BLaER1 (cell line): ENCODE data around the gene ITIH3.

Experiments used
- H3K27ac ChIP-seq: shearing (Covaris generic); formaldehyde crosslinking; 2 replicates; pipeline ENCODE4 v1.8.1; 2022
- H3K27me3 ChIP-seq: shearing (Covaris generic); formaldehyde crosslinking; 2 replicates; pipeline ENCODE4 v1.8.1; 2022
- H3K36me3 ChIP-seq: shearing (Covaris generic); formaldehyde crosslinking; 2 replicates; pipeline ENCODE4 v1.8.1; 2022
- H3K4me1 ChIP-seq: shearing (Covaris generic); formaldehyde crosslinking; 2 replicates; pipeline ENCODE4 v1.8.1; 2022
- H3K4me2 ChIP-seq: shearing (Covaris generic); formaldehyde crosslinking; 2 replicates; pipeline ENCODE4 v1.8.1; 2022
- H3K4me3 ChIP-seq: shearing (Covaris generic); formaldehyde crosslinking; 2 replicates; pipeline ENCODE4 v1.8.1; 2022
- H3K9ac ChIP-seq: shearing (Covaris generic); formaldehyde crosslinking; 2 replicates; pipeline ENCODE4 v1.8.1; 2022
- H3K9me3 ChIP-seq: shearing (Covaris generic); formaldehyde crosslinking; 2 replicates; pipeline ENCODE4 v1.8.1; 2022
- H4K20me1 ChIP-seq: shearing (Covaris generic); formaldehyde crosslinking; 2 replicates; pipeline ENCODE4 v1.8.1; 2022
- Cebpa-rat ChIP-seq: shearing (Covaris generic); IDR thresholded peaks from 2 replicates; pipeline ENCODE4 v1.8.1; 2022

ITIH3 gene

DNA sequence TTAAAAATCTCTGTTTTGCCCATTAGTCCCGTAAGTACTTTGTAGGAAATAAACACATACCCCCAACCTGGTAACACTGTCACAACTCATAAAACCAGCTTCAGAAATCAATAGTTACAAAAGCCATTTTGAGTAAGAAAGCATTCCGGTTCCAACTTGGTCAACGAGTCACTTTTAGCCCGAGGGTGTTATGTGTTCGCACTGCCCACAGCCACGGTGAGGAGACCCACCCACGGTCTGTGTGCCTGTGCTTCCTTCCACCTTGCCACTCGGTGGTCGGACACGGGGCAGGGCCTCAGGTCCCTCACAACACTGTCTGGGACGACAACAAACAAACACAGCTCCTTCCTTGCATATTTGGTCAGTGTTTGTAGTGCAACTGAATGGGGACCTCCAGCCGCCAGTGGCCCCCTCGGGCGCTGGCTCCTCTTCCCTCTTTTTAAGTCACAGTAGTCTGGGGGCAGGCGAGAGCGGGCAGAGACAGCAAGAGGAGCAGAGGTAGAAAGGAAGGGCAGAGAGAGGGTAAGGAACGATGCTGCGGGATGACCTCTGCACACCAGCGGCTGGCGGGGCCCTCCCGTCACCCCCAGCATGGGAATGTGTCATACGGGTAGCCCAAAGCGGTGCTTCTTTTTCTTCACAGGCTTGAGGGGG is 45.4 kb downstream of the ITIH3 start:
- Histone ChIP-seq H3K27me3 (no peaks in the 10 kb centered on the region), H3K36me3 (peaks cover 30% of the 10 kb centered on the region; the same call in 1 of the 2 replicates), H3K9ac (no peak overlapping the region), H3K4me1 (peaks cover 99% of the 10 kb centered on the region), H3K4me3 (no peak overlapping the region), H3K4me2 (peak overlapping the region; percentile 94), H3K27ac (no peak overlapping the region), H4K20me1 (no peaks in the 10 kb centered on the region), H3K9me3 (no peaks in the 10 kb centered on the region)
- TF ChIP-seq Cebpa-rat: no peak

DNA sequence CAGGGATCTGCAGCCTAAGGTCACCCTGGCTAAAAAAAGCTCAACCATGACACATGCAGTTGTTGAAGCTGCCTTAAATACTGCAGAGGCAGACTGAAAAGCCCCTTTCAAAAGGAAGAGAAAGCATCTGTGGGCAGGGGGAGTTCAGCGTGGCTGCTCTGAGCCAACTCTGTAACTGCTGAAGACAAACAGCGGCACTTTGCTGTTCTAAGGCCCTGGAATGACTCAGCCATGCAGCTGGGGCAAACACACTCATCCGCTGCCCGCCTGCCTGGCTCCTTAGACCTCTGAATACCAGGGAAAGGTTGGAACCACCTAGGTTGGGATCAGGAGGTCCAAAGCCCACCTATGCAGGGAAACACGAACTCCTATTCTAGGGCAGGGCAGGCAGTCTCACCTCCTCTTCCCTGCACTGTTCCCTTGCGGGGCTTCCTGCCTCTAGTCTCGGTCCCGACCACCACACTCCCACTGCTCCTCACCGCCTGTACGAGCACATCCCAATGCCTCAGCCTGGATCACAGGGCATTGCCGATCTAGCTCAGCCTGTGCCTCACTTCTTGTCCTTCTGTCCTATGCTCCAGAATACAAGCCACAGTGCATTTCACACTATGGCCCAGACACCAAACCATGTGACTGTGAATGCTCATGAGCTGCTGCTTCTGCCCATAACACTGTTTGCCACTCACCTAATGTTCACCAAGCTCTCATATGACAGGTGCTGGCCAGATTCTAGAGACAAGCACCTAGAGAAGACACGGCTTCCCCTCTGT is 46.8 kb downstream of the ITIH3 start:
- no peak for TF ChIP-seq Cebpa-rat
- peaks cover 99% of the 10 kb centered on the region for H3K4me1 ChIP-seq
- peak overlapping the region; percentile 69 for H3K27ac ChIP-seq
- H3K9ac ChIP-seq: peak overlapping the region; percentile 17; the same call in 1 of the 2 replicates
- no peak overlapping the region for H3K4me3 ChIP-seq
- no peaks in the 10 kb centered on the region for H3K27me3 ChIP-seq
- H4K20me1 ChIP-seq: no peaks in the 10 kb centered on the region
- no peaks in the 10 kb centered on the region for H3K9me3 ChIP-seq
- H3K4me2 ChIP-seq: peak overlapping the region; percentile 94
- peaks cover 18% of the 10 kb centered on the region; the same call in 1 of the 2 replicates for H3K36me3 ChIP-seq

DNA sequence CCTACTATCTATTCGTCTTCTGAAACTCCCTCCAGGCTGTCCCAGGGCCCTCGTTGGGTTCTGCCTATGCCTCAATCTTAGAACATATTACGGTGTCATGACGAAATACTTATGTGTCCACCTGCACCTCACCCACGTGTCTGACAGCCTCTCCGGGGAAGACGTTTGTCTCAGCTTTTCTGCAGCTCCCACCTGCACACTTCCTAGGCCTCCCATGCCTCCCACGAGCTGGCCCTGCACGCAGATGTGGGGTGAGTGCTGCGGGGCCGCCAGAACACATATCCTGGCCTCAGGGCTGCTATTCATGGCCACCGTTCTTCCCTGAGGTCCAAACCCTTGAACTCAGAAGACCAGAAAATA is 47.4 kb downstream of the ITIH3 start:
- Histone ChIP-seq H3K4me1 (peaks cover 99% of the 10 kb centered on the region), H3K36me3 (peaks cover 17% of the 10 kb centered on the region; the same call in 1 of the 2 replicates), H3K9me3 (no peaks in the 10 kb centered on the region), H3K27me3 (no peaks in the 10 kb centered on the region), H3K27ac (peak overlapping the region; percentile 69), H4K20me1 (no peaks in the 10 kb centered on the region), H3K9ac (no peak overlapping the region), H3K4me3 (no peak overlapping the region), H3K4me2 (peak overlapping the region; percentile 94)
- no peak for TF ChIP-seq Cebpa-rat

DNA sequence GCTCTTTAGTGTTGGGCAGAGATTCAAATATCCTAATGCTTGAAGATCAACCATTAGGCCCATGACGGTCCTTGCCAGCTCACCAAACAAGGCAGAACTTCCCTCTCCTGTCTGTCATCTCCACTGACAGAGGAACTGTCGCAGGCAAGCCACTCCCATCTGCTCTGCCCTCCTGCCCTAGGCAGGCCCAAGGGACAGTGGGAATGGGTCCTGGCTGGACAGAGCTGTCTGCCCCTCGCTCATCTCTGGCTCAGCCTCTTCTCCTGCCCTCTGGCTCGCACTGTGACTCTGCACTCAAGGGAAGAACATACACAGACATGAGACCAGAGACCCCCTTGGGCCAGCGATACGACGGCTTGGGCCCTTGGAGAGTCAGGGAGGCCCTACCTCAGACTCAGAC is 47.8 kb downstream of the ITIH3 start:
- no peak for TF ChIP-seq Cebpa-rat
- Histone ChIP-seq H3K27me3 (no peaks in the 10 kb centered on the region), H4K20me1 (no peaks in the 10 kb centered on the region), H3K4me2 (peak overlapping the region; percentile 94), H3K9ac (no peak overlapping the region), H3K4me3 (no peak overlapping the region), H3K36me3 (peaks cover 17% of the 10 kb centered on the region; the same call in 1 of the 2 replicates), H3K4me1 (peaks cover 99% of the 10 kb centered on the region), H3K27ac (peak overlapping the region; percentile 69), H3K9me3 (no peaks in the 10 kb centered on the region)

DNA sequence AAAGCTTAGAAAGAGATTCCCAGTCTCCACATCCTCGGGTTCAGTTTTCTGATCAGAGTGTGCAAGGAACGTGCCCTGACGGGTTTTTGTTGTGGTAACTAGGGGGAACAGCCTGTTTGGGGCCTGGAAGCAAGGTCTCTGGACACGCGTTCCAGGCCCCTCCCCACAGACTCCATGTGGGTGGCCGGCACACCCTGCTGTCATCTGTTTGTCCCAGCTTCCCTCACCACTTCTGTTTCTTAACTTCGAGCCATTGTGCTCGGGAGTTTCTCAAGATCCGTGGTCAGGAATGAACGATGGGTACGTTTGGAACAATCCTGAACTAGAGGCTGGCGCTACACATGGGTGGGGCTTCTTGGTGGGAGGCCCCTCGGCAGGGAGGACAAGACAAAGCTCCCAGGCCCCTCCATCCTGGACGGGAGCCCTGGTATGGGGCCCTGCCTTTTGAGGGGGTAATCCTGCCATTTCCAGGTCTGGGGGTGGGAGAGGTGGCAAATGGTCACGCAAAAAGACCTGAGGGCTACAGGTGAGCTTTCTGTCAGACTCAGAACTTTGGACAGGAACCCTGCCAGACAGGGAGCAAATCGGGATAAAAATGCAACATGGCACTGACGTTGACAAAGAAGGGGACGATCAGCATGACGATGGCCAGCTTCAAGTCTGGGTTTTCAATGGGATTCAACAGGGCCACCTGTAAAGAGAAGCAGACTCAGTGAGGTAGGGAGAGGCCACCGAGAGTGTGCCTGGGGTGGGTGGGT is 48.7 kb downstream of the ITIH3 start:
- Histone ChIP-seq H4K20me1 (no peaks in the 10 kb centered on the region), H3K36me3 (peaks cover 19% of the 10 kb centered on the region; the same call in 1 of the 2 replicates), H3K4me3 (no peak overlapping the region), H3K9ac (no peak overlapping the region), H3K27ac (peak overlapping the region; percentile 89), H3K27me3 (no peaks in the 10 kb centered on the region), H3K4me1 (peaks cover 99% of the 10 kb centered on the region), H3K9me3 (no peaks in the 10 kb centered on the region), H3K4me2 (peak overlapping the region; percentile 94)
- no peak for TF ChIP-seq Cebpa-rat

DNA sequence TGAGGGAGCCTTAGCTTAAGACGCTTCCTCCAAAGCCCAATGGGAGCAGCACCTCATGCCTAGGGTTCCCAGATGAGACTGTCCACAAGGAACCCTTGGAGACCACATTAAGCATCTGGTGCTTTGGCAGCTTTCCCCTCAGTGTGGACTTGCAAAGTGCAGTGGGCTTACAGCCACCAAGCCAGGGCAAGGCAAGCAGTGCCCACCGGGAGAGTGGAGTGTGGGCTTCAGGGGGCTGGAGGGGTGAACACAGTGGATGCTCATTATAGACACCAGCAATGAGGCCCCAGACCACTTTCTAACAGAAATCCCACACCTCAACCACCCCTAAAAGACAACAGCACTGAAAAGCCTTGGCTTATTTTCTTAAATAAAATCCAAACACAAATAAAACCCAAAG is 49.3 kb downstream of the ITIH3 start:
- Histone ChIP-seq H3K4me3 (no peak overlapping the region), H3K4me2 (peak overlapping the region; percentile 94), H3K27me3 (no peaks in the 10 kb centered on the region), H3K36me3 (peaks cover 24% of the 10 kb centered on the region), H3K9me3 (no peaks in the 10 kb centered on the region), H3K4me1 (peaks cover 99% of the 10 kb centered on the region), H4K20me1 (no peaks in the 10 kb centered on the region), H3K9ac (0 out of 2 replicates have a peak overlapping the region, but pooled peaks have one; percentile 1), H3K27ac (peak overlapping the region; percentile 89)
- no peak for TF ChIP-seq Cebpa-rat

DNA sequence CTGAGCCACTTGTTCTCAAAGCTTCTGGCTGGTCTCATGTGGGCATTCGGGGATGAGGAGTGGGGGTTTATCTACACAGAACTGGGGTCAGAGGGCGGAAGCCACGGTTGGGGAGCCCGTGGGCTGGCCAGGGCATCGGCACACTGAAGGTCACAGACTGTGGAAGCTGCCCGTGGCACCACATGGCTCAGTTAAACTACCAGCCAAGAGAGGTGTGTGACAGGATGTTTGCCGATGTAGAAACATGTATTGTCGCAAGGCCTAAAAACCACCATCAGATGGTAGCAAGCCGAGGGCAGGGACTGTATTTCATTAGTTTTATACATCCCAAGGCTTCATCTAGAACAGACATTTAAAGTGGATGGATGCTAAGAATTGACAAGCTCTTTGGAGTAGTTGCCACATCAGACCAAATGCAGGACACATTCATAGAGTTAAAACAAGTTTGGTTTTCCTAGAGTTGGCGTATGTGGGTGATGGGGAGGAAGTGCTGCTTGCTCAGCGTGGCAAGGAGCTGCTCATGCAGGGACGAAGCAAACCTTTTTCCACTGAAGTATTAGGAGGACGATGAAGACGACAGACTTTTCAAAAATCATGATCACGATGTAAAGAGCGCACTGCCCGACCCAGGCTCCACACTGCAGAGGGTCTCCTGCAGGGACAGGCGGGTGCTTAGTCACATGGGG is 49.8 kb downstream of the ITIH3 start:
- Histone ChIP-seq H3K27me3 (no peaks in the 10 kb centered on the region), H3K4me1 (peaks cover 99% of the 10 kb centered on the region)

DNA sequence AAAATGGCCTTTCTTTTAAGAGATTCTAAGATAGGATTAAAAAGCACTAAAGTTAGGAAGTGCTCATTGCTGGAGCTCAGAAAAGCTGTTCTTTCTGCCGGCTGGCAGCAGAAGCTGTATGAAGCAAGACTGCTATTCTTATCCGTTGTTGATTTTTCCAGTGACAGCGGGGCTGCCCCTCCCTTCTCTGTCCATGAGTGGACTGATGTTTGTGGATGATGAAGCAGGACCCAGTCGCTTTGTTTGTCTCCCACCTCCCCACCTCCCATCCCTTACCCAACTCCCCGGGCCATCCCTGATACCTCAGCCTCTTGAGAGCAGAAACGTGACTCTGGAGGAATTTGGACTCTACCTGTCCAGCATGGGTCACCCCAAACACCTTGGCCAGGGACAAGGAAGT is 50.6 kb downstream of the ITIH3 start:
- Histone ChIP-seq H3K4me2 (peak overlapping the region; percentile 94), H3K4me3 (no peak overlapping the region; the same call in 1 of the 2 replicates), H3K36me3 (peaks cover 32% of the 10 kb centered on the region), H4K20me1 (no peaks in the 10 kb centered on the region), H3K4me1 (peaks cover 100% of the 10 kb centered on the region), H3K9ac (peak overlapping the region; percentile 76), H3K27ac (peak overlapping the region; percentile 89), H3K27me3 (no peaks in the 10 kb centered on the region), H3K9me3 (no peaks in the 10 kb centered on the region)
- no peak for TF ChIP-seq Cebpa-rat

More for the DNA sequence above, 49.8 kb downstream of the ITIH3 start:
- H3K9me3 ChIP-seq: no peaks in the 10 kb centered on the region
- H3K4me3 ChIP-seq: no peak overlapping the region
- H4K20me1 ChIP-seq: no peaks in the 10 kb centered on the region
- H3K27ac ChIP-seq: peak overlapping the region; percentile 89
- H3K4me2 ChIP-seq: peak overlapping the region; percentile 94
- peaks cover 30% of the 10 kb centered on the region for H3K36me3 ChIP-seq
- peak overlapping the region; percentile 76 for H3K9ac ChIP-seq
- no peak for TF ChIP-seq Cebpa-rat

DNA sequence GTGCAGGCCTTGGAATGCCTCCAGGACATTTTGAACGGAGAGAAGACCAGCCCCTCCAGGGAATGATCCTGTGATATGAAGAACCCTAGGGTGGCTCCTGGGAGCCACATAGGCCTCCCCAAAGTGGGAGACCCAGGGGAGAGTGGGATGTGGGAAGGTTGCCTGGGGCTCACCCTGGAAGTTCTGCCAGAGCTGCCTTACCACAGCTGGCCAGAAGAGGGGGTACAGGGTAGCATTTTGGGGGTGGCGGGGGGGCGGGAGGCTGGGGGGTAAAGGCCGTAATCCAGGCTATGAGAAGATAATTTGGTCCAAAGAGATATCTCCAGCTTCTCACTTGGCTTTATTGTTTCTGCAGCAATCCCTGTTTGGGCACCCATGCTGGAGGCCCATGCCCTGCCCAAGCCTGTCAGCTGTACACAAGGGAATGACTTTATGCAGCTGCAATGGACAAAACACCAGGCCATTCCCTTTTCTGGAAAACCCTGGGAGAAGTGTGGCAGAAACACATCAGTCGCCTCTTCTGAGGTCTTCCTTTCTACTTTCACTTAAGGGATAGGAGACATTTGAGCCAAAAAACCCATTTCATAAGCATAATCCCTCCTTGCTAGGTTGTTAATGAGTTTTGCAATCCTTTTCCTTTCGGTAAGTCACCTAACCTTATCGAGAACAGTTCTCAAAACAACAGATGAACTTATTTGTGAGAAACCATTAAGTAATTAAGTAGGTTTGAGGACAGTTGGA is 51.3 kb downstream of the ITIH3 start:
- no peak for TF ChIP-seq Cebpa-rat
- Histone ChIP-seq H3K27ac (peak overlapping the region; percentile 89), H3K9ac (peak overlapping the region; percentile 76), H3K27me3 (no peaks in the 10 kb centered on the region), H3K4me1 (peaks cover 100% of the 10 kb centered on the region), H3K36me3 (peaks cover 29% of the 10 kb centered on the region), H4K20me1 (no peaks in the 10 kb centered on the region), H3K4me2 (peak overlapping the region; percentile 94), H3K9me3 (no peaks in the 10 kb centered on the region), H3K4me3 (peak overlapping the region; percentile 50)
